HG02610 (cell line): Measurements from ENCODE around the gene FGFRL1.
"Not testable (repeated sequence)": the region's sequence is repeated elsewhere in the genome, so short reads cannot be mapped to it uniquely, and the experiment has no call there.

Source experiments
- ATAC-seq: cut with Tn5 transposase; IDR thresholded peaks from one replicate; pipeline ENCODE4 v1.9.1; 2021; ENCODE audit warnings: mild to moderate bottlenecking, moderate library complexity; ENCODE audit not compliant: unreplicated experiment

FGFRL1 gene

DNA sequence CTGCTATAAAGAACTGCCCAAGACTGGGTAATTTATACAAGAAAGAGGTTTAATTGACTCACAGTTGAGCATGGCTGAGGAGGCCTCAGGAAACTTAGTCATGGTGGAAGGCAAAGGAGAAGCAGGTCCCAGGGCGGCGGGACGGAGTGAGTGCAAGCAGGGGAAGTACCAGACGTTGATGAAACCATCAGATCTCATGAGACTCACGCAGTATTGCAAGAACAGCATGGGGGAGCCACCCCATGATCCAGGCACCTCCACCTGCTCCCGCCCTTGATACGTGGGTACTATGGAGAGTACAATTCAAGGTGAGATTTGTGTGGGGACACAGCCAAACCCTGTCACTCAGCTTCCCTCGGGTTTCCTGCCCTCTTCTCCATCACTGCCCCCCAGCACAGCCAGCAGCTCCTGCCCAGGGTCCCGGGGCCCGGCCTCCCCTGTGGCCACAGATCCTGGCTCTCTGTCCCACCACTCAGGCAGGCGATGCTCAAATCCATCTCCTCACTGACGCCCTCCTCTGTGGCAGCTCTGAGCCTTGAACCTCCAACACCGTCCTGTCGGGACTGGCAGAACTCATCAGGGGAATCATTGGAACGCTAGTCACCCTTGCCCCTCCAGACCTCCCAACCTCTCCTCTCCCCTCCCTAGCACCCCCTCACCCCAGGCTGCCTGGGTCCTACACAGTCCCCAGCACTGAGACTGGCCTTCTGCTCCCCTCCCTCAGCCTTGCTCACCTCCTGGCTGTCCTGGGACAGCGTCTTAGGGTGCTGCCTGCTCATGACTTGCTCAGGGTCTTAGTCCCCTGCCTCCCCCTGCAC is 37.6 kb downstream of the FGFRL1 start:
- ATAC-seq = no peak

DNA sequence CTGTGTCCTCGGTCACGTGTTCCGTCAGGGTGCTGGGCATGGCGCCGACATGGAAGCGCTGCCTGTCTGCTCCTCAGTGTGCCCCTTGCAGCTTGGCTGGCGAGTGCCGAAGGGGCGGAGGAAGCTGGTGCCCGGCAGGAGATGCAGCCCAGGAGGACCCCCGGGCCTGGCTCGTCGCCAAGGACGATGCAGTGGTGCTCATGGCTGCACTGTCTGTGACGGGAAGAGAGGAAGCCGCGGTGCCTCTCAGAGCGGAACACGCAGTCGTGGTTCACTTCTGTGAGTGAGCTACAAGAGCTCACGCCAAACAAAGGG is 38.1 kb downstream of the FGFRL1 start:
- no peak for ATAC-seq

DNA sequence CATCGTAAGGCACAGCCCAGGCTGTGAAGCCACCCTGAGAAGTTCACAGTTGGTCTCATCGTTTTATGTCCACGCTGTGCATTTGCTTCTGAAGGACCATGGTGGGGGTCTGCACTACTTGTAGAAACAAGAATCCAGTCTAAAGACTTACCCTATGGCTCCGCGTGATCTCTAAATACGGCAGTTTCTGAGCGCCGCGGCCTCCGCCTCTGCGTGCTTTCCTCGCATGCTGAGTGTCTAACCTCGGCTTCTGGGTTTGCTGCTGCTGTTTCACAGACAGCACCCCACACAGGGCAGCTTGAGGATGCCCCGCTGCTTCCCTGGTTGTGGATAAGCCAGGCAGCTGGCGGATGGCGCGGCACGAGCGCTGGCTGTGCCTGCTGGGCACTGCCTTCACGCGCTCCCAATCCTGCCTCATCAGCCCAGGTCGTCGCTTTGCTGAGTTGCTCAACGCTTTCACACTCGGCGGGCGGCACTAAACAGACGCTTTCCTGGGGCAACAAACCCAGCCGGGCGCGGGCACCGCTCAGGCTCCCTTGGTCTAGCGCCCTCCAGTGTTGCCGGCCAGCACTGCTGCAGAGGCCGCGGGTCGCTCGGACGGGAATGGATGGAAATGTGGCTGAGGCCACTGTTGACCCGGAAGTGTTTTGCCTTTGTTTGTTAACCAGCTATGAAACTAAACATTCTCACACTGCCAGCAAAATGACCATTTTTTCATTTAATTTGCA is 39.2 kb downstream of the FGFRL1 start:
- ATAC-seq = no peak

DNA sequence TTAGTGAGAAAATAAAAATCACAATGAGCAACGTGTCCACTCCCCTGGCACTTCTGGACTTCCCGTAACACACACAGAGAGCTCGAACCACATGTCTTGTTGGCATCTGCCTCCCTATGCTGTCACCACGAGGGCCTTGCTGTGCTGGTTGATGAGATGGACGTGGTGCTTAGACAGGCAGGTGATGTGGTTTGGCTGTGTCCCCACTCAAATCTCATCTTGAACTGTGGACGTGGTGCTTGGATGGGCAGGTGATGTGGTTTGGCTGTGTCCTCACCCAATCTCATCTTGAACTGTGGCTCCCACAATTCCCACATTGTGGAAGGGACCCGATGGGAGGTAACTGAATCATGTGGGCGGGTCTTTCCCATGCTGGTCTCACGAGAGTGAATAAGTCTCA is 40.0 kb downstream of the FGFRL1 start:
- ATAC-seq = no peak

DNA sequence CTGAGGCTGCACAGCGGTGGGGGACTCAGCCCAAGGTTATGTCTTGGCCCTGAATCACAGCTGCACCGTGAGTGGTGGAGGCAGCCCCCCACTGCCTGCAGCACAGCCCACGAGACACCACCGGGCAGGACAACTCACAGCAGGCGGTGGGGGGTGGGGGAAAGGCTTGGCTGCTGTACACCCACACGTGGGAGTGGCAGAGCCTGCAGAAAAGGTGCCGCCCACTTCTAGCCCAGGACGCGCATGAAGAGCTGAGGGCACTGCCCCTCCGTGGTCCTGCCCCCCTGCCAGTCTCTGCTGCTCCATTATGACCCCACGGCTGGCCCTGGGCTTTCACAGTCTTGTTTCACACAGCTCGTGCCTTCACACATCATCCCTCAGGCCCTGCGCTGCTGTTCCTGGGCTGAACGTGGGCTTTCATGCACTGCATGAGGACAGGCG is 40.8 kb downstream of the FGFRL1 start:
- no peak for ATAC-seq

DNA sequence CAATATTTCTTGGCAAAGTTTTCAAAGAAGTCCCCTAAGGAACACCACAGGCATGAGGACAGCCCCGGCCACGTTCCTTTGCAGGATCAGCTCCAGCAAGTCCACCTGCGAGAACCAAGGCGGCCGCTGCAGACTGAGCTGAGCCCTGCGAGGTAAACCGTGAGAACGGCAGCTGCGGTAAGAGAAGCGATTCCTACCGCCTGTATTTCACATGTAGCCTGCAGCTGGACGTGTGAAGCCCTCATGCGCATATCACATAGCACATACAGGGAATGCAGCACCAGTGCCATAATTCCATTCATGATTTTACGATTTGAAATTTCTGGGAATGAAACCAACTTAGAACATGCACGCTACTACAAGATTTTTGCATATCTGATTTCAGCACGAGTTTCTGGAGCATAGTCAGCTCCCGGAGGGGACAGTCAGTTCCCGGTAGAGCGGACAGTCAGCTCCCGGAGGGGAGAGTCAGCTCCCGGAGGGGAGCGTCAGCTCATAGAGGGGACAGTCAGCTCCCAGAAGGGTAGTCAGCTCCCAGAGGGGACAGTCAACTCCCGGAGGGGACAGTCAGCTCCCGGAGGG is 41.7 kb downstream of the FGFRL1 start:
- no peak for ATAC-seq

DNA sequence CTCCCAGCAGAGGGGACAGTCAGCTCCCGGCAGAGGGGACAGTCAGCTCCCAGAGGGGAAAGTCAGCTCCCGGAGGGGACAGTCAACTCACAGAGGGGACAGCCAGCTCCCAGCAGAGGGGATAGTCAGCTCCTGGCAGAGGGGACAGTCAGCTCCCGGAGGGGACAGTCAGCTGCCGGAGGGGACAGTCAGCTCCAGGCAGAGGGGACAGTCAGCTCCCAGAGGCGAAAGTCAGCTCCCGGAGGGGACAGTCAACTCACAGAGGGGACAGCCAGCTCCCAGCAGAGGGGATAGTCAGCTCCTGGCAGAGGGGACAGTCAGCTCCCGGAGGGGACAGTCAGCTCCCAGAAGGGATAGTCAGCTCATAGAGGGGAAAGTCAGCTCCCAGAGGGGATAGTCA is 42.5 kb downstream of the FGFRL1 start:
- not testable (repeated sequence) for ATAC-seq

DNA sequence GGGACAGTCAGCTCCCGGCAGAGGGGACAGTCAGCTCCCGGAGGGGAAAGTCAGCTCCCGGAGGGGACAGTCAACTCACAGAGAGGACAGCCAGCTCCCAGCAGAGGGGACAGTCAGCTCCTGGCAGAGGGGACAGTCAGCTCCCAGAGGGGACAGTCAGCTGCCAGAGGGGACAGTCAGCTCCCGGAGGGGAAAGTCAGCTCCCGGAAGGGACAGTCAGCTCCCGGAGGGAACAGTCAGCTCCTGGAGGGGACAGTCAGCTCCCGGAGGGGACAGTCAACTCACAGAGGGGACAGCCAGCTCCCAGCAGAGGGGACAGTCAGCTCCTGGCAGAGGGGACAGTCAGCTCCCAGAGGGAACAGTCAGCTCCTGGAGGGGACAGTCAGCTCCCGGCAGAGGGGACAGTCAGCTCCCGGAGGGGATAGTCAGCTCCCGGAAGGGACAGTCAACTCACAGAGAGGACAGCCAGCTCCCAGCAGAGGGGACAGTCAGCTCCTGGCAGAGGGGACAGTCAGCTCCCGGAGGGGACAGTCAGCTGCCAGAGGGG is 43.3 kb downstream of the FGFRL1 start:
- ATAC-seq = not testable (repeated sequence)

DNA sequence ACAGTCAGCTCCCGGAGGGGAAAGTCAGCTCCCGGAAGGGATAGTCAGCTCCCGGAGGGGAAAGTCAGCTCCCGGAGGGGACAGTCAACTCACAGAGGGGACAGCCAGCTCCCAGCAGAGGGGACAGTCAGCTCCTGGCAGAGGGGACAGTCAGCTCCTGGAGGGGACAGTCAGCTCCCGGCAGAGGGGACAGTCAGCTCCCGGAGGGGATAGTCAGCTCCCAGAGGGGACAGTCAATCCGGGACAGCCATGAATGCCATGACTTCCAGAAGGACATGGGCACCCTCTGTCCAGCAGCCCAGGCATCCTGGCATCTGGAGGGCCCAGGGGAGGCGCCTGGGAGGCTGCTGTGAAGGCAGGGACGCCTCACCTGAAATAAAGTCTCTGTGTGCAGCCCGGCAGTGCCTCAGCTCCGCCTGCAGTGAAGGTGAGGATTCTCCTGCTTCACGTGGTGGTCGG is 43.8 kb downstream of the FGFRL1 start:
- not testable (repeated sequence) for ATAC-seq

DNA sequence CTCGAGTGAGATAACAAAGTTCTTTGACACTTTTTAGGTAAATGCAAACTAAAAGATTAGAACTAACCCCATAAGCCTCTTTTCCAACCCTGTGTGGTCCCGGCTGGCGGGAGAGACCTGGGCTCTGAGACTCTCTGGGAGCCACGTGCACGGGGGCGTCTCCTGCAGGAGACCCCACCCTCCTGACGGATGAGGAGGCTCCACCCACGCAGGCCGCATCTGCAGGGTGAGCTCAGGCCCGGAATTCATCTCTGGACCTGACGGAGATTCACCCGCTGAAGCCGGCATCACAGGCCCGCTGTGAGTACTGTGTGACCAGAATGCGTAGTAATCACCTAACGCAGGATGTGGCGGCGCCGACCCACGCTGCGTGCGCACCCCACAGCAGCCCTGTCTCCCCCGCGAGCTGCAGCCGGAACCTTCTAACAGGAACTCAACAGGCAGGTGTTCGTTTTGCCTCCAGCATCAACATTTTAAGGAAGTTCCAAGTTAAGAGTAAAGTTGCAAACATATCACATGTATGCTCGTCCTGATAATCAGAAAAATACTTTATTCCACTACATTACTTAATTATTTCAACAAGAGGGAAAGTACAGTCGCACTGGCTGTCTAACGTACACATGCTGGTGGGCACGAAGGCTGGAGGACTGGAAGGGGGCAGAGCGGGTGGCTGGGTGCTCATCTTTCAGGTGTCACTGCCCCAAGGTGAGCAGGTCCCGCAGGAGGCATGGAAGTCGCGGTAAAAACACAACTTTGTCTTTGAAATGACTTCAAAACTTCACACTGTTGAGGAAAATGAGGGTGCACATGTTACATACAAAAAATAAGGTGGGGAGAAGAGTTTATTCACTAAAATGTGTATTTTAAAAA is 44.5 kb downstream of the FGFRL1 start:
- ATAC-seq = no peak

DNA sequence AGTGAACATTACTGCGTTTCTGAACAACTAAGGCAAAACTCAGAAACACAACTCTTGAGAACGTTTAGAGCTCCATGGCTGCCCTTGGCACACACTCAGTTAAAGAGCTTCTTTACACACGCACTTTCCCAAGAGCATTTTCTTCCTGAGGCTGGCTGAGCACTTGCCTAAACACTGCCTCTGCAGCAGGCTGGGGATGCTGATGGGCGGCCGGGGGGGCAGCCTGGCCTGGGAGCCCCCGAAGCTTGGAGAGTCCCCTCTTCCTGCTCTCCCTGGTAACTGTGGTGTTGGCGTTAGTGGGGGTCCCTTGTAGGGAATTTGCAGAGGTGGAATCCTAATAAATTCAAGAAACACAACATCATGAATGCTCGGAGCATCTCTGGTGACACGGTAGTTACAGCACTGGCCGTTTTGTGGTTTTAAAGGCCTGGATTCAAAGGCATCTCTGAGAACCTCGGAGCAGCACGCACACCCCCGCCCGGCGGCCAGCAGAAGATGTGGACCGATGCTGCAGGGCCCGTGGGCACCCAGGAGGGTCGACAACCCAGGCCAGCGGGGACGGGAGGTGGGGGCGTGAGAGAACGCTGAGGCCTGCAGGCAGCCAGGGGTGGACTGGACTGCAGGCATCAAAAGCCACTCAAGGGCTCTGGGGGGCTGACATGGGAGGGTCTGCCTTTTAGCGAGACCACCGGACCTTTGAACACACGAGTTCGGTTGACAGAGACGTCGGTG is 45.4 kb downstream of the FGFRL1 start:
- ATAC-seq = no peak

DNA sequence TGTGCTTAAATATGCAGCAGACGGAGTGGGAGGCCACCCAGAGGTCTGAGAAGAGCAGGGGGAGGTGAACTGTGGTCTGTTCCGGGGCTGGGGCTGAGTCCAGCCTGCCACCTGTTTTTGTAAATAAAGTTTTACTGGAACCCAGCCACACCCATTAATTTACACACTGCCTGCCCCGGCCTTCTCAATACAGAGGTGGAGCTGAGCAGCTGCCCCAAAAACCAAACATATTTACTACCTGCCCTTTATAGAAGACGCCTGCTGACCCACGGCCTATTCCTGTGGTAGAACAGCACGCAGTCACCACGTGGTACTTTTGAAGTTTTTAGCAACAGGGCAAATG is 45.9 kb downstream of the FGFRL1 start:
- ATAC-seq = no peak

DNA sequence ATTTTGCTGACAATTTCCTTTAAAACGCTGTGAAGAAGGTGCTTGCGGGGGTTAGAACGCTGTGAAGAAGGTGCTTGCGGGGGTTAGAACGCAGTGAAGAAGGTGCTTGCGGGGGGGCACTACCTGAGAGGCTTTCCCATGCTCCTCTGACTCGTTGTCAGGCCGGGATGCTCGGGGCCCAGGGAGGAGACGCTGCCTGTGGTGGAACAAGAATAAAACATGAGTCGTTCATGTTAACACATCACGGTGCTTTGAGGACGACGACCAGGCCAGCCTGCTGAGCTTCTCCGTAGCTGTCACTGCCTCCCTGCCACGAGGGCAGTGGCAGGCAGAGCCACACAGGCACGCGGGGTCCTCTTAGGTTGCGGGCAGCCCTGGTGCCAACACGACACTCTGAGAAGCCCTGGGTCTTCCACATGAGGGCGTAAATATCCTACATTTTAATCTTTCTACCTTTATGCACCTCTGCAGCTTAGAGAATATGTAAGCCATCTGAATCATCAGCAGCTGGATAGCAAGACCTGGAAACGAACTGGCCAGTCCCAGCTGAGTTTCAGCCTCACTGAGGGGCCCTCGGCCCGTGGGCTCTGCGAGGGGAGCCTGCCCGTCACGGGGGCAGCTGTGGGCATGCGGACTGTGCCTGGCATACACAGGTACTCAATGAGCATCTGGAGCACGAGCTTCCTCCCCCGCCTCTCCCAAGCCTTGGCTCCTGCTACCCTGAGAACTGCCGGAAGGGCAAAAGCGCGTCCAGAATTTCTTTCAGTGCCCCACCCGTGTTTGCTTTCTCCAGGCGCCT is 47.0 kb downstream of the FGFRL1 start:
- no peak for ATAC-seq

DNA sequence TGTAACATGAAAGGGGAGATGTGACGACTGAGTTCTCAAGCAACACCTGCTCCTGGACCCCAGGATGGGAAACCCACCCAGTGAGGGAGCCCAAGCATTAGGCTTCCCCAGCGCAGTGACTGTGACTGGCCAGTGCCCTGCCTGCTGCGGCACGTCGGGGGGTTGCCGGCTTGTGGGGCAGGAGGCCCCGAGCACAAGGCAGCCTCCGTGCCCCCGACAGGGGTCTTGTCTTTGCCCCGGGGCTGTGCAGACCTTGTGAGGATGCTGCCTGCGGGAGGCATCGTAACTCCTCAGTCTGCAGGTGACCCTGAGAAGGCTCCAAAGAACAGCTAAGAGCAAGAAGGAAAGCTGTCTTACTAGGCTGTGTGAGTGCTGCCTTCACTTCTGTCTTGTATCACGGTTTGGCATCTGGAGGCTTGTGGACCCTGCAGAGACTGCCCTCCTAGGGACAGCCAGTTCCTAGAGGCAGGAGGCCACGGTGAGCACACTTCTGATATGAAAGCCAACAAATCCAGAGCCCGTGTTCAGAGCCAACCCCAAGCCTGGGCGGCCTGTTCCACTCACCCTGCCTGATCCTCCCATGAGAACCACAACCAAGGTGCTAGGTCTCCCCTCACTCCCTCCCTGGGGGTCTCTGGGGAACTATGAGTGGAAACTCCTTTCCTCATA is 47.7 kb downstream of the FGFRL1 start:
- ATAC-seq = no peak

DNA sequence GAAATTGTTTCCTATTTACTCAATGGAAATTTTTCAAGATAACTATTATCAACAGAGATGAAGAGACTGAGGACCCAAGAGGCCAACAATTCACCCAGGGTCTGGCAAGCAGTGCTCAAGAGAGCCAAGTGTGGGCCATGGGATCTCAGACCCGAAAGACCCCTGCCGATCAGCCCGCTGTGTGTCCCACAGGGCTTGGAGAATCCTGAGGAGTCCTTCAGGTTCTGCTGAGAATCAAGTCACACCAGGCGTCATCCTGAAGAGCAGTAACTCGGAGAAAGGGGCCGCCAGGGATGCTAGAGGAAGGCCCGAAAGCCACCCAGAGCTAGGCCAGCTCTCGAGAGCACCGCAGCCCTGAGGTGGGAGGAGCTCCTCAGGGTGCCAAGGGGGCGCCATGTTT is 48.7 kb downstream of the FGFRL1 start:
- no peak for ATAC-seq

DNA sequence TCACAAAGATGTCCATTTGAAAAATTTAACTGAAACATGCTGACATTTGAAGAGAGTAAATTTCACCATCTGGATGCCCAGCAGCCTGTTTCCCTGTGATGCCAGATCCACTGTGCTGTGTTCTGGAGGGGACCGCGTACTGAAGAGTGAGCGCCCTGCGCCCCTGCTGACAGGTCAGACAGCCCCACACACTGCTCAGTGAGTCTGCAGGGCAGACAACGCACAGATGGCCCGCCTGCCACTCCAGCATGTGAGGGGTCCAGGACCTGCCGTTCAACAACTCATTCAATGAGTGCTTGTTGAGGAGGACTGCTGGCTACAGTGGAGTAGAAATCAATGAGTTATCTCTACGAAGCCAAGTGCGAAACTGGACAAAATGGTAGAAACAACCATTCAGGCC is 49.2 kb downstream of the FGFRL1 start:
- no peak for ATAC-seq

DNA sequence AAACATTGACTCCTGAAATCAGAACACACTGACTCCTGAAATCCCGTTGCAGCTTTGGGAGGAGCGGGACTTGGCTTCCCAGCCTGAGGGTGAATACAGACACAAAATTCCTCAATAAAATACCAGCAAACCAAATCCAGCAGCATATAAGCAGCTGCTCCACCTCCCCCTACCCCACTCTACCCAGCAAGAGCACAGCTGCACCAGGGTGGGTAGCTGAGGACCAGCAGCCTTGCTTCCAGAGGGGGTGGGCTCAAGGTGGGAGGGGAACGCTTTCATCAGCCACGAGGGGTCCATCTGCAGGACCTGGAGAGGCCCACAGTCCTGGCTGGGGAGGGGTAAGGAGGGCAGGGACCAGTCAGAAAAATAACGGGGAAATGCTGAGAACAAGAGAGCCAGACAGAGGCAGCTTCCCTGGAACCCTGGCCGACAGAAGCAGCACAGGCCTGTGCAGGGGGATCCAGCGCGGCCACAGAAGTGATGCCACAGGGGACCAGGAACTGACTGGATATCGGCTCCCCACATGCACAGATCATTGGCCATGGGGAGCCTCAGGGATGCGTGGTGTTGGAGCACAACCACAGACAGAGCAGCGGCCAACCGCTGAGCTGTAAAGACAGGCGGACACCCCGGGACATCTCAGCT is 49.8 kb downstream of the FGFRL1 start:
- no peak for ATAC-seq

DNA sequence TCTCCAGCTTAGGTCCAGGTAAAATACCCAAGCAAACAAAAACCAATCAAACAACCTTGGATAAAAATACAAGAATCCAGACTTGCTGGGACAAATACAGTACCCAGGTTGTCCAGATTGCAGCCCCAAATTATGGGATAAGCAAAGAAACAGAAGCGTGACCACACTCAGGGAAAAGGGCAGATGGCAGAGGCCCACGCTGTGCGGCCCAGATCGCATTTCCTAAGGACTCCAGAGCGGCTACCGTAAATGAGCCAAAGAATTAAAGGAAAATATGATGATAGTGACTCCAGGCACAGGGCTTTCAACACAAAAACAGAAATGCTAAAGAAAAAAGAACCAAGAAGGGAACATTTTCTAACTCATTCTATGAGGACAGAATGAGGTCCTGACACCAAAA is 50.3 kb downstream of the FGFRL1 start:
- ATAC-seq = no peak
